Psoas muscle (tissue), 8 donors: ENCODE results near the gene MYO1E. TPM values are rescaled to one million over a fixed set of nuclear protein-coding genes. Genes with fewer than 3 reads are reported as not detected.

ENCODE experiments used
- ATAC-seq, 4 donors: fragments of 200-7000 bp; cut with Tn5 transposase; one replicate each; pipeline ENCODE4 v1.9.1; 2020; ENCODE audit warnings: moderate library complexity in 3 of 4, mild to moderate bottlenecking in 2 of 4
- DNase-seq, 2 donors: peaks; one replicate each; pipeline ENCODE4 v3.0.0-alpha.2; 2020
- H3K27ac ChIP-seq: fragments of 200-600 bp; one replicate; pipeline ENCODE4 v1.8.0; 2022
- H3K27me3 ChIP-seq, 3 donors: fragments of 200-600 bp in 1 of 3; one replicate each; pipeline versions ENCODE4 v1.6.1 to v1.8.0; 2013 to 2022; ENCODE audit warnings: low read length in 2 of 3, mild to moderate bottlenecking in 2 of 3, moderate library complexity in 1 of 3; ENCODE audit not compliant: insufficient read depth in 3 of 3
- H3K36me3 ChIP-seq, 2 donors: fragments of 200-600 bp in 1 of 2; one replicate each; pipeline versions ENCODE4 v1.6.1 to v1.8.0; 2013 to 2022; ENCODE audit warnings: low read depth in 1 of 2, mild to moderate bottlenecking in 1 of 2, moderate library complexity in 1 of 2; ENCODE audit not compliant: insufficient read depth in 1 of 2
- H3K4me1 ChIP-seq: fragments of 200-600 bp; one replicate; pipeline ENCODE4 v1.8.0; 2022
- H3K4me3 ChIP-seq: fragments of 200-600 bp; one replicate; pipeline ENCODE4 v1.8.0; 2022; ENCODE audit warnings: mild to moderate bottlenecking
- H3K9me3 ChIP-seq: fragments of 200-600 bp; one replicate; pipeline ENCODE4 v1.8.0; 2022
- WGBS, 3 donors: extraction: QIAGEN DNeasy Blood & Tissue Kit; methylation state at CpG; one replicate each; pipeline versions ENCODE4 v1.1.6 to v1.1.7; 2013; 5-methylcytosine and 5-hydroxymethylcytosine counted together
- intact Hi-C, 2 donors: fragments of 100-400 bp; cut with DNase I; formaldehyde crosslinking; loops; one replicate each; pipeline versions ENCODE4 v1.11.0 to v1.14.2; 2022
- polyA plus RNA-seq, 3 donors: library from polyadenylated mRNA; stranded (reverse); fragments of 200-250 nt; gene quantifications; one replicate each; pipeline ENCODE4 v1.2.3, GENCODE V29; 2013
- total RNA-seq, 4 donors: library from RNA; stranded (reverse); fragmentation: NEBNext Ultra II Directional in 2 of 4; extraction: Animal tissue kit (Norgen Biotek cat#: 25700) in 2 of 4; gene quantifications; one replicate each; pipeline versions ENCODE4 v1.2.1 to v1.2.4, GENCODE V29; 2021 to 2023
- TF ChIP-seq, protein P1 (sequence below): fragments of 200-600 bp; IDR thresholded peaks from one replicate; pipeline ENCODE4 v1.8.0; 2022; ENCODE audit warnings: antibody characterized with exemption
- donor health status: healthy with polysubstance abuse.
- donor health status: DM: no; HTN: no; CAD: no; lungs with moderate emphysema.
- donor health status: Bipolar disorder and iron deficiency.
- donor health status: healthy.
- donor health status: DM: yes; HTN: yes; CAD: no.
- donor health status: DM: no; HTN: no; CAD: no.
- donor health status: DM: no; HTN: no; CAD: no.
- donor health status: DM: yes; HTN: yes; CAD: no.

Gene MYO1E
- total and polyA plus RNA-seq, 7 donors: 10.0 to 53.7 (median 26.3) TPM

DNA sequence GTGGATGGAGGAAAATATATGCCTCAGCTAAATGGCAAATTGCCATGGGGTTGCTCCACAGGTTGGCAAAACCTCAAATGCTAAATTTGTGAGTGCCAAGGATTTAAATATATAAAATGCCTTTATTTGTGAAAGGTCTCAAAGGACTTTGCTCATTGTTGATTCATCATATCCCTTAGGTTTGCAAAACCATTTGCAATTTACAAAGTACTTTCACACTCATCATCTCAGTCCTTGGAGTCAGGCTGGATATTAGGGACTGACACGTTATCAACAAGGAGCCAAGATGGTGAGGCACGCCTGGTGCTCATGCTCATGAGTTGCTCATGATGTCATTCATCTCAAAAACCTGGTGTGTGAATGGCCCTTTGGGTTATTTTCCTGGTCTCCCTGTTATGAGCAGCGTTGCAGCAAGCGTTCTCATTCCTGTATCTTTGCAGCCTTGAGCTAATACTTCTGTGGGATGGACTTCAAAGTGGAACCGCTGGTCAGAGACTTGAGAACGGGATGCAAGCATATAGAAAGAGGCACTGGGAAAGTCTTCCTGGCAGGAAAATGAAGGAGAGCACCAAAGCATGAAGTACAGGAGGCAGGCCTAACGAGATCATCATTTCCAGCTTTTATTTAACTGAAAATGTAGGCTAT, 66.0 kb downstream of the MYO1E start:
- H3K27ac ChIP-seq: no peak overlapping the region
- ATAC-seq (no peak), DNase-seq (no peak)
- TF ChIP-seq, protein P1, sequence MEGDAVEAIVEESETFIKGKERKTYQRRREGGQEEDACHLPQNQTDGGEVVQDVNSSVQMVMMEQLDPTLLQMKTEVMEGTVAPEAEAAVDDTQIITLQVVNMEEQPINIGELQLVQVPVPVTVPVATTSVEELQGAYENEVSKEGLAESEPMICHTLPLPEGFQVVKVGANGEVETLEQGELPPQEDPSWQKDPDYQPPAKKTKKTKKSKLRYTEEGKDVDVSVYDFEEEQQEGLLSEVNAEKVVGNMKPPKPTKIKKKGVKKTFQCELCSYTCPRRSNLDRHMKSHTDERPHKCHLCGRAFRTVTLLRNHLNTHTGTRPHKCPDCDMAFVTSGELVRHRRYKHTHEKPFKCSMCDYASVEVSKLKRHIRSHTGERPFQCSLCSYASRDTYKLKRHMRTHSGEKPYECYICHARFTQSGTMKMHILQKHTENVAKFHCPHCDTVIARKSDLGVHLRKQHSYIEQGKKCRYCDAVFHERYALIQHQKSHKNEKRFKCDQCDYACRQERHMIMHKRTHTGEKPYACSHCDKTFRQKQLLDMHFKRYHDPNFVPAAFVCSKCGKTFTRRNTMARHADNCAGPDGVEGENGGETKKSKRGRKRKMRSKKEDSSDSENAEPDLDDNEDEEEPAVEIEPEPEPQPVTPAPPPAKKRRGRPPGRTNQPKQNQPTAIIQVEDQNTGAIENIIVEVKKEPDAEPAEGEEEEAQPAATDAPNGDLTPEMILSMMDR: no peak
- no peaks in the 10 kb centered on the region for H3K27me3 ChIP-seq
- peaks cover 24% of the 10 kb centered on the region for H3K4me1 ChIP-seq
- no peak overlapping the region for H3K4me3 ChIP-seq
- 73 to 81% (median 75%) methylated on average over 7 of the region's 7 CpGs for WGBS, 3 donors
- no peaks in the 10 kb centered on the region for H3K36me3 ChIP-seq
- no peaks in the 10 kb centered on the region for H3K9me3 ChIP-seq
- intact Hi-C loops: no loop called here

GRCh38 chr15:59304807-59305206, 67.9 kb downstream of the MYO1E start:
- ATAC-seq (no peak), DNase-seq (no peak)
- no peaks in the 10 kb centered on the region for H3K36me3 ChIP-seq
- intact Hi-C loops: no loop called here
- H3K4me1 ChIP-seq: peaks cover 37% of the 10 kb centered on the region
- H3K9me3 ChIP-seq: no peaks in the 10 kb centered on the region
- H3K4me3 ChIP-seq: no peak overlapping the region
- TF ChIP-seq, protein P1: no peak
- WGBS, 3 donors: 68 to 73% (median 72%) methylated on average over 6 of the region's 6 CpGs
- no peak overlapping the region for H3K27ac ChIP-seq
- H3K27me3 ChIP-seq: no peaks in the 10 kb centered on the region

DNA sequence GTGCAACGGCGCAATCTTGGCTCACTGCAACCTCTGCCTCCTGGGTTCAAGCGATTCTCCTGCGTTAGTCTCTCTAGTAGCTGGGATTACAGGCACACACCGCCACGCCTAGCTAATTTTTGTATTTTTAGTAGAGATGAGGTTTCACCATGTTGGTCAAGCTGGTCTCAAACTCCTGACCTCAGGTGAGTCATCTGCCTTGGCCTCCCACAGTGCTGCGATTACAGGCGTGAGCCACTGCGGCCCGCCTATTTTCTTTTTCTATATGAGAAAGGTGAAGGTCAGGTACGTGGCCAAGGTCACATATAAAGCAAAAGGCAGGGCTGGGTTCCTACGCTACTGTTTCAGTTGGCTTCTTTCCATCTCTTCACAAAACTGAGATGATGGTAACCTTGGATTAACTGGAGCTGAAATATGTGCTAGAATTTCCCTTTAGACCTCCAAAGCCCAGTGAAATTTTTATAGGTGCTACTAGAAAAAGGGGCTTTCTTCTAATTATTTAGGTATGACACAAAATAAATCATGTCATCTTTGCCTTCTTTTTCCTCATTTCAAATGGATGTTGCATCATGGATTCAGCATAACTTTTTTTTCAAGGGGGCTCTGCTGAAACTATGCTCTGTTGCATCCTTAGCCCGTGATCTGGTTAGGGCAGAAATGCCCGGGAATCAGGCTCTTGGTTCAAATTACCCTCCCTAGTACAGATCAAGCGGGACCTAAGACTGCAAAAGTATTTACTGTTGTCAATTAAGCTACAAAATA, 68.5 kb downstream of the MYO1E start:
- TF ChIP-seq, protein P1: no peak
- intact Hi-C loops: no loop called here
- H3K27me3 ChIP-seq: no peaks in the 10 kb centered on the region
- no peaks in the 10 kb centered on the region for H3K9me3 ChIP-seq
- H3K4me3 ChIP-seq: no peak overlapping the region
- H3K36me3 ChIP-seq: no peaks in the 10 kb centered on the region
- H3K4me1 ChIP-seq: peaks cover 43% of the 10 kb centered on the region
- DNase-seq: no peak
- WGBS, 3 donors: 90 to 94% (median 93%) methylated on average over 15 of the region's 15 CpGs
- no peak overlapping the region for H3K27ac ChIP-seq
- no peak for ATAC-seq

DNA sequence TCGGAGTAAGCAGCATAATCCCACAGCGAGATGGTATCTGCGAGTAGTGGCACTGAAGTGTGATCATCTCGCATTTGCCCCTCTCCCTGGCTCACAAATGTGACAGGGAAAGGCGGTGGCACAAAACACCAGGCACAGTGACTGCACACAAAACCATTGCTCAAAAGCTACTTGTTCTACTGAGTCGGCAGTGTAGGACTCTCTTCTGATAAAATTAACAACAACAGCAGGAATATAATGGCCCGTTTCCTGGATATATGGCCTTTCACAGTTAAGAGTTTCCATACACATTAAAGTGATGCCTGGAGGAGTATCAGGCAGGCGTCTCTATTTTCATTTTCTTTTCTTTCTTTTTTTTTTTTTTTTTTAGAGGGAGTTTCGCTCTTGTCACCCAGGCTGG, 69.0 kb downstream of the MYO1E start:
- no peaks in the 10 kb centered on the region for H3K36me3 ChIP-seq
- WGBS, 3 donors: 93 to 96% (median 93%) methylated on average over 9 of the region's 9 CpGs
- TF ChIP-seq, protein P1: no peak
- DNase-seq (no peak), ATAC-seq (no peak)
- H3K9me3 ChIP-seq: no peaks in the 10 kb centered on the region
- H3K4me1 ChIP-seq: peaks cover 44% of the 10 kb centered on the region
- no peak overlapping the region for H3K4me3 ChIP-seq
- H3K27ac ChIP-seq: no peak overlapping the region
- intact Hi-C loops: no loop called here
- no peaks in the 10 kb centered on the region for H3K27me3 ChIP-seq
